SKM-1 treated with dmso at 0.1 percent for 144 hours (cell line): ENCODE results near the gene DYNLT5.
A peak's percentile ranks its signal among the peaks of the same experiment; 100 is the strongest.
"Not testable (repeated sequence)": the region's sequence is repeated elsewhere in the genome, so short reads cannot be mapped to it uniquely, and the experiment has no call there.

Experiments
- DNase-seq: peaks from one replicate; lab custom pipeline; 2025; ENCODE audit not compliant: unreplicated experiment; lab: John Stamatoyannopoulos, UW

The DYNLT5 gene

GRCh38 chr1:66752000-66752592 lies at the start of gene DYNLT5:
TSS of gene DYNLT5 (plus strand) at chr1:66752459. CDS start at chr1:66754659, 2,200 bp downstream.
- DNase-seq: peak; percentile 69

- DNase-seq: no peak
Observed at GRCh38 chr1:66704177-66704875, 47.9 kb upstream of the DYNLT5 start.

GRCh38 chr1:66705110-66705509 lies 47.1 kb upstream of the DYNLT5 start:
- DNase-seq: no peak

- DNase-seq: no peak
Observed at GRCh38 chr1:66711420-66711819, 40.8 kb upstream of the DYNLT5 start.

- no peak for DNase-seq
Observed at GRCh38 chr1:66712839-66713238, 39.4 kb upstream of the DYNLT5 start.

- DNase-seq: no peak
Observed at GRCh38 chr1:66723985-66724384, 28.3 kb upstream of the DYNLT5 start.

- DNase-seq: peak; percentile 59
Observed at GRCh38 chr1:66725885-66726665, 26.2 kb upstream of the DYNLT5 start.

GRCh38 chr1:66728021-66728420 lies 24.2 kb upstream of the DYNLT5 start:
- no peak for DNase-seq

- DNase-seq: not testable (repeated sequence)
Observed at GRCh38 chr1:66728716-66729115, 23.5 kb upstream of the DYNLT5 start.

- DNase-seq: no peak
Observed at GRCh38 chr1:66729119-66729518, 23.1 kb upstream of the DYNLT5 start.

GRCh38 chr1:66729523-66729922 lies 22.7 kb upstream of the DYNLT5 start:
- DNase-seq: no peak

- DNase-seq: no peak
Observed at GRCh38 chr1:66730462-66730861, 21.8 kb upstream of the DYNLT5 start.

GRCh38 chr1:66731170-66731865 lies 20.9 kb upstream of the DYNLT5 start:
- DNase-seq: no peak

GRCh38 chr1:66732407-66733166 lies 19.7 kb upstream of the DYNLT5 start:
- peak; percentile 85 for DNase-seq

- no peak for DNase-seq
Observed at GRCh38 chr1:66733348-66734017, 18.8 kb upstream of the DYNLT5 start.

GRCh38 chr1:66734531-66734930 lies 17.7 kb upstream of the DYNLT5 start:
- DNase-seq: not testable (repeated sequence)

GRCh38 chr1:66737836-66738235 lies 14.4 kb upstream of the DYNLT5 start:
- no peak for DNase-seq

GRCh38 chr1:66739401-66740157 lies 12.7 kb upstream of the DYNLT5 start:
- peak; percentile 83 for DNase-seq

- DNase-seq: no peak
Observed at GRCh38 chr1:66745451-66745850, 6.8 kb upstream of the DYNLT5 start.
